ENCODE measurements around the gene TLR9.

The TLR9 gene

DNA sequence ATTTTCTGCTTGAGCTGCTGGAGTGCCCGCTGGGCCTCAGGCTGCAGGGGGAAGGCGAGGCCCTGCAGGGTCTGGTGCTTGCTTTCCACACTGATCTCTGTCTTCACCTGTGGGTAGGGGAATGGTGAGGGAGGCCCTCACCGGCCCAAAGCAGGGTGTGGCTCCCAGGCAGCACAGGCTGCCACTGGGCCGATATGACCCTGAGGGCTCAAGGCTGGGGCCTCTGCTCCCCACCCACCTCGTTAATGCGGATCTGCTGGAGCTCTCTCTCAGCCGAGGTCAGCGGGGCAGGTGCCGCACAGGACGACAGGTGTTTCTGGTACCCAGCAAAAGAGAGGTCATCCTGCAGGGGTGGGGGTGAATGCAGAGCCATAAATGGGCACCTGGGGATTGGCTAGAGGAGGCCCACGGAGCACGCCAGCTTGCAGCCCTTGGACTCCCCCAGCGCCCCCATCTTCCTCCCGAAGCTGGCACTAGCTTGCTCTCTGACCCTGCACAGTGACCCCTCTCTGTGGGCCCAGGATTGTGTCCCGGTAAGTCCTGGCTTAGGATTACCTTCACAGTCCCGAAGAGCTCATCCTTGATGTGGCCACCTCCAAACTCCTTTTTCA lies 5.5 kb upstream of the TLR9 start:
- no peak for DNase-seq

DNA sequence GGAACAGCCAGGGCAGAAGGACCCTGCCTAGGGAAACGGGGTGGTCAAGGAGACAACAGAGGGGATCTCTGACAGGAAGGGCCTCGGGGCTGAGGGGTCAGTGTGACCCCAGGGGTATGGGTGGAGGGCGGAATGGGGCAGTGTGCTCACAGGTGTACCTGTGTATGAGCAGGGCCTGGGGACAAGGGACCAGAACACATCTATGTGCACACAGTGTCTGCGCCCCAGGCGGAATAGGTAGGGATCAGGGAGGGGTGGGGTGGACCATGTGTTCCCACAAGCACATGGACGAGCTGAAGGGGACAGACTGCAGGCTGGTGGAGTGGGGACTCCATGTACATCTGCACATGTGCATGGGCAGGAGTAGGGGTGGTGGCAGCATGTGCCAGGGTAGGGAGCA lies 5.0 kb upstream of the TLR9 start:
- DNase-seq, result no peak

DNA sequence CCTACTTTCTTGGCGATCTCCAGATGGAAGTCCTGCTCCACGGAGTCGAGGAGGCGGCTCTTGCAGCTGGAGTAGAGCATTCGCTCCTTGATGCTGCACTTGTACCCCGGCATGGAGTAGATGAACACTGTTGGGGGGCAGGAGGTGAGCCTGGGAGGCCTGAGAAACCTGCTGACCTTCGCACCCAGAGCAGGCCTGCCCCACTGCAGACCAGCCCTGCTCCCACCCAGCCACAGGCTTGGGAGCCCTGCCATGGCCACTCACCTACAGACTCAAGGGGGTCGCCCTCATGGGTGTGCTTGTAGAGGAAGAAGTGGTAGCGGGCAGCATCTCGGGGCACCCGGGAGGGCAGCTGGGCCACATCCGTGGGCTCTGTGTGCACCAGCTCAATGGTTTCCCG lies 4.2 kb upstream of the TLR9 start:
- no peak for DNase-seq

DNA sequence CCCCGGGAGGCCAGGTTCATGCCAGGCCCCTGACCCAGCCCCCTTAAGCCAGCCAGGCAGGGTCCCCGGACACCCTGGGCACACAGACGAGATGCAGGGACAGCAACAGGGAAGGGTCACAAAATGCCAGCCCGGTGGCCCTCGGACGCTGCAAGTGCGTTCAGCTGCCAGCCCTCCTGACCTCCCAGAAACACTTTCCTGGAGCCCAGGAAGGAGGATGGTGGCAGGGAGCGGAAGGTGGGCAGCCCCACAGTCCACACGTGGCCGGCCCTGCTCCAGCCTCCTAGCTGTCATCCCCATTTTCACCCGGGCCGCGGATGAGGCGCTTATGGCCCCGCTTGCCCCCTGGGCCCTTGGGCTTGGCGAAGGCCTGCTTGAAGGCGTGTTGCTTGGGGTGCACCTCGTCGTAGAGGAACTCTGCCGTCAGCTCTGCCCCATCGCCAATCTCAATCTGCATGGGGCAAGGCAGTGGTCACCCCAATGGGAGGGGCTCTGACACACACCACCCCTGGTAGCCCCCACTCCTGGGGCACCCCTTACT lies 3.4 kb upstream of the TLR9 start:
- DNase-seq, result no peak

DNA sequence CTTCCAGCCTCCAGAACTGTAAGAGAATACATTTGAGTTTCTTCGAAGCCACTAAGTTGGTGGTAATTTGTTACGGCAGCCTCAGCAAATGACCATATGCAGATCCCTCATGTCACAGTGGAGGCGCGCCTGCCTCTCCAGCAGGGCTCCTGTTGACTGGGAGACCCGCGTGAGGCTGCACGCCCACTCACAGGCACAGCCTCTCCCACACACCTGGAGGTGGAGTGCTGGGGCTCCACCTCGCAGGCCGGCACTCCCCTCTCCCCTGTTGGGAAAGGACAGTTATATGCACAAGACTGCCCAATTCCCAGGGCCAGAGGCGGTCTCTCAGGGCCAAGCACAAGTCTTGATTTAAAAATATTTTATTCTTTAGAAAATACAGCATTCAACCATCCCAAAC lies 2.8 kb upstream of the TLR9 start:
- DNase-seq, result no peak

DNA sequence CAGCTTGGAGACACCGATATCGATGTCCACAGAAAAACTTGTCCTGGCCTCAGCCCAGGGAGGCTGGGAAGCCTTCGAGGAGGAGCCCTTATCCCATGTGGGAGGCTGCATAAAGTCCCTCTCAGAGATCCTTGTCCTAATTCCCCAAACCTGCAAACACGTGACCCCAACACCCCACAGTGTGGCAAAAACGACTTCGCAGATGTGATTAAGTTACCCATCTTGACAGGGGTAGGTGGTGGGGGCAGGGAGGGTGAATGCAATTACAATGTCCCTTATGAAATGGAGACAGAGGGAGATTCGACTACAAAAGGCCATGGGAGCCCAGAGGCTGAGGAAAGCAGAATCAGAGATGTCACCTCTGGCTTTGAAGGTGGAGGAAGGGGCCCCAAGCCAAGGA lies 2.3 kb upstream of the TLR9 start:
- DNase-seq, result no peak

DNA sequence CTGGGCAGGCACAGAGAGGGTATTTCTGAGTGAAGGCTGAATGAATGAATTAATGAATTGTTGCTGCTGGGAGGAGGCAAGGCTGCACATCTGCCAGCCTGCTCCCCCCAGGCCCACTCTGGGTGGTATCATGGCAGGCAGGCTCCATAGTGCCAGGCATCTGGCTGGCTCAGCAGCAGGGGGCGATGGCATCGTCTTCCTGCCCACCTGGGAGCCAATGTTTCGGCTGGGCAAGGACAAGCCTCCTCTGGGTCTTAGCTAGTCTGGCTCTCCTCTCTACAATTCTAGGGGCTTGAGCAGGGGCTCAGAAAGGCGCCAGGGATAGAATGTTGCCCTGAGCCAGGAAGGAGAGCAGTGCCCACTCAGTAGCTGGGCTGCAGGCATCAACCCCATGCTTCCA lies 1.7 kb upstream of the TLR9 start:
- DNase-seq, result no peak

DNA sequence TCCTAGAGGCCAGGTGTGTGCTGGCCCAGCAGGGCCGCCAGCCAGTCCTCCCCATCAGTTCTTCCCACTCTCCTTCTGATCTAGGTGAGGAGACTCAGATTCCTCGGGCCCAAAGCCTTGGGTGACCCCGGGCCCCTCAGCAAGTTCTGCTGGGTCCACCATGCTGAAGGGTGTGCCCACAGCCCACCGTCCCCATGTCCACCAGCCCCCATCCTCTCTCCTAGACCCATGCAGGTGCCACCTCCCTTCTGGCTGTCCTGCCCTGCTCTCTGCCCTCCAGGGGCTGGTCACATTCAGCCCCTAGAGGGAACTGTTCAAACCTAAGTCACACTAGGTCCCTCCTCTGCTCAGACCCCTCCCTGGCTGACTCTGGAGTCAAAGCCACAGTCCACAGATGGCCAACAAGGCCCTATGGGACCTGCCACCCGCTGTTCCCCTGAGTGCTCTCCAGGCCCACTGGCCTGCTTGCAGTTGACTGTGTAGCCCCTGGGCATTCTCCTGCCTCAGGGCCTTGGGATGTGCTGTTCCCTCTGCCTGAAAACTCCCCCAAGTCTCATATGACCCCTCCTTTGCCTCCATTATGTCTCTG lies 878 bp upstream of the TLR9 start:
- DNase-seq, result no peak

DNA sequence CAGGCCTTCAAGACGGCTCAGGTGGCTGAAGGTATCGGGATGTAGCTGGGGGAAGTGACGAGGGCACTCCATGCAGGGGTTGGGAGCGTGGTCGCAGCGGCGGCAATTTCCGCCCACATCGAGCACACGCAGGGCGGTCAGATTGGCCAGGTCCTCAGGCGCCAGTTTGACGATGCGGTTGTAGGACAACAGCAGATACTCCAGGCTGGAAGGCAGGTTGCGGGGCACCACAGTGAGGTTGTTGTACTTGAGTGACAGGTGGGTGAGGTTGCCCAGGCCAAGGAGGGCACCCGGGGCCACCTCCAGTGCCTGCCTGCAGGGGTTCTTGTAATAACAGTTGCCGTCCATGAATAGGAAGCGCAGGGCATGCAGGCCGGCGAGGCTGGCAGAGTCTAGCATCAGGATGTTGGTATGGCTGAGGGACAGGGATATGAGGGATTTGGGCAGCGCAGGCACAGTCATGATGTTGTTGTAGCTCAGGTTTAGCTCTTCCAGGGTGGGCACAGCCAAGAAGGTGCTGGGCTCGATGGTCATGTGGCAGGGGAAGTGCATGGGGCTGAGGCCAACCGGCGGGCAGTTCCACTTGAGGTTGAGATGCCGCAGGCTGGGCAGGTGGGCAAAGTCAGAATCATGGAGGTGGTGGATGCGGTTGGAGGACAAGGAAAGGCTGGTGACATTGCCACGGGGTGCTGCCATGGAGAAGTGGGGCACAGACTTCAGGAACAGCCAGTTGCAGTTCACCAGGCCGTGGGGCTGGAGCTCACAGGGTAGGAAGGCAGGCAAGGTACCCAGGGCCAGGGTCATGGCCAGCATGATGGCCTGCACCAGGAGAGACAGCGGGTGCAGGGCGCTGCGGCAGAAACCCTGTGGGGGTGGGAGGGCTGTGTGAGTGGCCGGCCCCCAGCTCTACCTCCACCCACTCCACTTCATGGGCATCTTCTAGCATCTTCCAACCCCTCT lies 1.7 kb downstream of the TLR9 start:
- DNase-seq, result no peak

DNA sequence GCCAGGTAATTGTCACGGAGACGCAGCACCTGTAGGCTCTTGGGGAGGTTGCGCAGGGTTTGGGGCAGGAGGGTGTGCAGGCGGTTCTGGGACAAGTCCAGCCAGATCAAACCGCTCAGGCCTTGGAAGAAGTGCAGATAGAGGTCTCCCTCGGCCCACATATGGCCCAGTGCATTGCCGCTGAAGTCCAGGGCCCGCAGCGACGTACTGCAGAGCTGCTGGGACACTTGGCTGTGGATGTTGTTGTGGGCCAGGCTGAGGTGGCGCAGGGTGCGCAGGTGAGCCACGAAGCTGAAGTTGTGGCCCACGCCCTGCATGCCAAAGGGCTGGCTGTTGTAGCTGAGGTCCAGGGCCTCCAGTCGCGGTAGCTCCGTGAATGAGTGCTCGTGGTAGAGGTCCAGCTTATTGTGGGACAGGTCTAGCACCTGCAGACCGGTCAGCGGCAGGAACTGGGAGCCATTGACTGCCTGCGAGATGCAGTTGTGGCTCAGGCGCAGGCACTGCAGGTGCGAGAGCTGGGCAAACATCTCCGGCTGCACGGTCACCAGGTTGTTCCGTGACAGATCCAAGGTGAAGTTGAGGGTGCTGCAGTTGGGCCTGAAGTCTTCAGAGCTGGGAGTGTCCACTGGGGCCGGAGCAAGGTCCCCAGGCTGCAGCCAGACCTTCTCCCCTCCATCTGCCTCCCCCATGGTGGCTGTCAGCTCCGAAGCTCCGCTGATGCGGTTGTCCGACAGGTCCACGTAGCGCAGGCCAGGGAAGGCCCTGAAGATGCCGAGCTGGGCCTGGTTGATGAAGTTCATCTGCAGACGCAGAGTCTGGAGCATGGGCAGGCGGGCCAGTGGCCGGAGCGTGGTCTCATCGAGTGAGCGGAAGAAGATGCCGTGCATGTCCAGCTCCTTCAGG lies 2.9 kb downstream of the TLR9 start:
- no peak for DNase-seq

DNA sequence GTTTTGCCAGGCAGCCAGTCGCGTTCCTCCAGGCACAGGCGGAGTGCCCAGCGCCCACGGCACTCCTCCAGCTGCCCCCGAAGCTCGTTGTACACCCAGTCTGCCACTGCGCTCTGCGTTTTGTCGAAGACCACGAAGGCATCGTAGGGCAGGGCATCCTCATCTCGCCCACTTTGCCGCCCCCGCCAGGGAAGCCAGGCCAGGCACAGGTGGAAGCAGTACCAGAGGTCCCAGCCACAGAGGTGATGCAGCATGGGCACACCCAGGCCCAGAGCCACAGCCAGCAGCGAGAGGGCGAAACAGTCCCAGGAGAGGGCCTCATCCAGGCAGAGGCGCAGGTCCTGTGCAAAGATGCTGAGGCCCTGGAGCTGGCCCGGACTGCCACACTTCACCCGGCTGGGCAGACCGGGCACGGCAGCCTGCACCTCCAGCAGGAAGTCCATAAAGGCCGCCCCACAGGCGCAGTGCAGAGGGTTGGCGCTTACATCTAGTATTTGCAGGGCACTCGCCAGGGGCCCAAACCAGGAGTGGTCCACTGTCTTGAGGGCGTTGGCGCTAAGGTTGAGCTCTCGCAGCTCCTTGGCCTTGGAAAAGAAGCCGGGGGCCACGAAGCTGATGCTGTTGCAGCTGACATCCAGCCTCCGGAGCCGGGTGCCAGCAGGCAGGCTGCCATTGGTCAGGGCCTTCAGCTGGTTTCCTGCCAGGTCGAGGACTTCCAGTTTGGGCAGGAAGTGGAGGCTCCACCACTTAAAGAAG lies 3.7 kb downstream of the TLR9 start:
- no peak for DNase-seq

DNA sequence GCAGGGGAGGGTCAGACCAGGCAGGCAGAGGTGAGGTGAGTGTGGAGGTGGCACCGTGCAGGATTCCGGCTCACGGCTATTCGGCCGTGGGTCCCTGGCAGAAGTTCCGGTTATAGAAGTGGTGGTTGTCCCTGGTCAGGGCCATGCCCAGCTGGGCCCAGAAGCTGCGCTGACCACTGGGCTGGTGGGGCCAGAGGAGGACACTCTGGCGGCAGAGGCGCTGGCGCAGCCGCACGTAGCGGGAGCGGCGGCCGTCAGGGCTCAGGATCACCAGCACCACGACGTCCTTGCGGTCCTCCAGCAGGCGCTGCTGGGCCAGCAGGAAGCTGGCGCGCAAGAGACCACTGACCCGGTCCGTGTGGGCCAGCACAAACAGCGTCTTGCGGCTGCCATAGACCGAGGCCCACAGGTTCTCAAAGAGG lies 4.3 kb downstream of the TLR9 start:
- no peak for DNase-seq

DNA sequence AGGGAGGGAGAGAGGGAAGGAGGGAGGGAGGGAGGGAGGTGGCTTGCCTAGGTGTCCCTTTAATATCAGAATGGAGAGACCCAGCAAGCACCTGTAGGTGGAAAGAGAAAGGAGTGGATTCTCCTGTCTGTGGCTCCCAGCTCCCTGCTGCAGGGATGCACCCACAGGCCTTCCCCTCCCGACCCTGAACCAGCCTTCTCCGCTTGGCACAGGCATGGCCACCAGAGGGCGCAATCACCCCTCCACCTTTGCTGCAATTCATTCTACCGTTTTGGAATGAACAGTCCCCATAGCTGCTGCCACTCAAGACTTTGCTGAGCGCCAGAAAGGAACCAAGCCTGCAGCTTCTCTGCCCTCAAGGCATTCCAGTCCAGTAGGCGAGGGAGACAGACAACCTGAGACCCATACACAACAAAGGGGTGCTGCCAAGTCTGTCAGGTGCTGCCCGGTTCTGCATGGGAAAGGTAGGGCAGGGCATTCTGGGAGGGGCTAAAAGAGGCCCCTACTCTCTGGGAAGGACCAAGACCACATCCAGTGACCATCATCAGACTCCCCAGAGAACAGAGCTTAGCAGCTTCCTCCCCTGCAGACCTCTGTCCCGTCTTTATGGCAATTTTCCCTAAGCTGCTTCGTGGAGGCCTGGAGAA lies 4.9 kb downstream of the TLR9 start:
- no peak for DNase-seq

DNA sequence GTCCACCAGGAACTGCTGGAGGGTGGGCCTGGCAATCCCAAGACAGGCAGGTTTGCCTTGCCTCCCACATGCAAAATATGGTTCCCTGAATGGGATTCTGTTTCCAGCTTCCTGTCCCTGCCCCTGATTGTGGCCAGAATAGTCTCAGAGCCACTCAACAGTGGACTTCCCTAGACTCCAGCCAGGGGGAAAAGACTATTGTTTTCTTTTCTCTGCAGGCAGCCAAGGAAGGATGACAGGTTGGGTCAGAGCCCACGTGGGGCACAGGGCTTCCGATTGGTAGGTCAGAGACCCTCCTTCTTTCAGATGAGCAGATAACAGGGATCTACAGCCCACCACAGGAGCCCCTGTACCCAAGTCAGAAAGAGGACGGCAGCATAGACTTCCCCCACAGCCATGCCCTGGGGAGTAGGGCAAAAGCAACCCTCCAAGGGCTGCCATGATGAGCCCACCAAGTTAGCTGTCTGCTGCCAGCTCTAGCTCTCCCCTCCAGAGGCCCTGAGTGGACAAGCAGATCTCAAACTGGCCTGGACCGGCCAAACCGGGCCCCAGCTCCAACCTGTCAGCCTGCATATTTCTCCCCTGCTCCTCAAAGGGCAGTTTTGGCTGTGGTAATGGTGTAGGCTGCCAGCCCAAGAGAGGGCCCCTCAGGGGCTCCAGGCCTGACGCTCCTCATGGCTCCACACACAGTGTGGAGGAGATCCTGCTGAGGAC lies 6.4 kb downstream of the TLR9 start:
- DNase-seq, result no peak

DNA sequence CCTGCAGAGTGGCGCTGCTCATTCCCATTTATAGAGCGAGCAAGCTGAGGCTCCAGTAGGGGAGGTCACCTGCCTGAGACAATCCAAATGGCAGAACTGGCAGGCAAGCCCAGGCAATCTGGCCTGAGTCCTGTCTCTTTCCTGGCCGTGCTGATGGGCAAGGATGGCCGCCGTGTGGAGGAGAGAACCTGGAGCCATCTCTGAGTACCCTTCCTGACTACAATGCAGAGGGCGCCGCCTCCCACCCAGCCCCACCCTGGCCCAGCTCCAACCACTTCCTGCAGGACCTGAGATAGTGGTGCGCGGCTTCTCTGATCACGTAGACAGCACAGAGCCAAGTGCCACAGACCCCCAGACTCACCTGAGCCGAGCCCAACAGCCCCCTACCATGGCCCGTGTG lies 7.0 kb downstream of the TLR9 start:
- no peak for DNase-seq

DNA sequence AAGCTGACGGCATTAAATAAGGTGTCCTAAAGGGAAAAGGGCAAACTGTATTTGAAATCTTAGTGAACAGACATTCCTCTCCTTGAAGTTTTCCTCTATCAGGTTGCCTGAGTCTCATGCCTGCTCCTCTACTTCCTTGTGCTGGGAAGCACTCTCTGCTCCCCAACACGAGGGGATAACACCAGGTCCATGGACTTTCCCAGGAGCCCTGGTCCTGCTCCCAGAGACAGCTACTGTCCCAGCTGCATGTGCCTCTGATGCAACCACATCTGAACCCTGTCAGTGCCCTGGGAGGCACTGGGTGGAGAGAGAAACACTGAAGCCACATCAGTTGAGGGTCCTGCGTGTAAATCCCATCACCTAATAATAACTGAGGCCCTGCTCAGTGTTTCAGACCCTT lies 7.4 kb downstream of the TLR9 start:
- no peak for DNase-seq

DNA sequence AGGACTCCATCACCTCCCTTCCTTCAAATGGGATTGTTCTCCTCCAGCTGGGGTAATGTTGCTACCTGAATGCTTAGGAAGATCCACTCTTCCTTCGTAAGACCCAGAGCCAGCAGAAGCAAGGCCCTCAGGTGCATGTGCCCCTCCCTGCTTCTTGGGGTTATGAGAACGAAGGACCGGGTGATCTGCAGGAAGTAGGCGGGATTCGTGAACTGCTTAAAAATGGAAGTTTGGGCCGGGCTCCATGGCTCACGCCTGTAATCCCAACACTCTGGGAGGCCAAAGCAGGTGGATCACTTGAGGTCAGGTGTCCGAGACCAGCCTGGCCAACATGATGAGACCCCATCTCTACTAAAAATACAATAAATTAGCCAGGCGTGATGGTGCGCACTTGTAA lies 8.0 kb downstream of the TLR9 start:
- no peak for DNase-seq

DNA sequence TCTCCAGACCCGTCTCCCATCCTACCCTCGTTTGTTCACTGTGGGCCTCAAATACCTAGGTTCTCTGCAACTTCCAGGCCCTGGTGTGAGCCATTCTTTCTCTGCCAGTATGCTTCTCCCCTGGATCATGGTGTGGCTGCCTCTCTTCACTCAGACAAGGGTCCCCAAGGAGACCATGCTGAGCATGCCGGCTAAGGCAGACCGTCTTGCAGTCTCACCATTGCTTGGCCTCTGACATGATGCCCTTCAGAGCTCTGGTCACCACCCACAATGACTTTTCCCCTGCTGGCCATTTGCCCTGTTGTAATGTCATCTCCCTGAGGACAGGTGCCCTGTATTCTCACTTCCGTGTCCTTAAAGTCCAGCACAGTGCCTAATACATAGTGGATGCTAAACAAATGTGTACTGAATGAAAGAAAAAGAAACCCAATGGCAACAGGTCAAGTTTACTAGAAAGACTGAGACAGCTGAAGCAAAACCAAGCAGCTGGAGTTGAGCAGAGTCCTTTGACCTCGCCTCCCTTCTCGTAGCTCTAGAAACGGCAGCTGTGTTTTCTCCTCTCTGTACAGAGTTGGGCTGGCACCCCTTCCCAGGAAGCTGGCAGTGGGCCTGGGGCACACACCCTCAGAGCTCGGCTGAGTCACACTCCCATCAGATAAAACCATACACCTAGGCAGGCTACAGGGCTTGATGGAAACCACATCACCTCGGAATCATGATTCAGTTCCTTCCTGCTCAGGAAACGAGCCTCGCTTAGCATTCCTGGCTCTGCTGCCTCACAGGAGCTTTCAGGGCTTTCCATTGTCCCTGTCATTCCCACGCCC lies 8.6 kb downstream of the TLR9 start:
- no peak for DNase-seq

DNA sequence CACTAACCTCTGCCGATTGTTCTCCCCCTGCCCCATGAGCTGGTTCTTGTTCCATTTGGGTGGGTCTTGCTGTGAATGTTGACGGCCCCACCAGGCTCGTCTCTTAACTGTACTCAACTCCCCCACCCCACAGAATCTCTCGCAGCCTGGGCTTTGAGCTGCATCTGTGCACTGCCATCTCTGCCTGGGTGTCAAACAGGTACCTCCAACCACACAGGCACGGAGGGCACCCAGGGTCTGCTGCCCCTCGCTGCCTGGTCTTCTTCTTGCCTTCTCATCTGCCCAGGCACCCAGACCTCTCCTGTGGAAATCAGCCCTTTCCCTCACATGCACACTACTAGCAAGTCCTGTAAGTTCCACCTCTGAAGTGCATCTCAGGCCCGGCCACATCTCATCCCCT lies 10.1 kb downstream of the TLR9 start:
- no peak for DNase-seq

DNA sequence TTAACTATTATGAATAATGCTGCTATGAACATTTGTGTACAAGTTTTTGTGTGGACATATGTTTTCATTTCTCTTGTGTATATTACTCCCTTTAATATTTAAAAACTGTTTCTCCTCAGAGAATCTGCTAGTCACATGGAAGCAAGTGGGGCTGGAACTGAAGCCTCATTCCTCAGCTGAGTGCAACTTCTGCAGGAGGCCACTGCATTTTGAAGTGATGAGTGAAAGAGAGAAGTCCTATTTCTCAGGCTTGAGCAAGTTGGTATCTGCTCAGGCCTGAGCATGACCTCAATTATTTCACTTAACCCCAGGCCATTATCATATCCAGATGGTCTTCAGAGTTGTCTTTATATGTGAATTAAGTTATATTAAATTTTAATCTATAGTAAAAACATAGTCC lies 11.5 kb downstream of the TLR9 start:
- DNase-seq, result no peak

Measured in NCI-H1436 treated with DMSO at 0.1 percent for 48 hours (cell line).